HG03060 (cell line): Measurements from ENCODE around the gene LIN37.

Experiments used
- ATAC-seq: cut with Tn5 transposase; IDR thresholded peaks from one replicate; pipeline ENCODE4 v1.9.1; 2021; ENCODE audit warnings: low read depth, moderate number of reproducible peaks; ENCODE audit not compliant: unreplicated experiment

The LIN37 gene

GRCh38 chr19:35734273-35734672, 14.1 kb upstream of the LIN37 start:
- ATAC-seq = no peak

- no peak for ATAC-seq
Observed at GRCh38 chr19:35734889-35735288, 13.5 kb upstream of the LIN37 start.

- no peak for ATAC-seq
Observed at GRCh38 chr19:35736913-35737886, 11.2 kb upstream of the LIN37 start.

- no peak for ATAC-seq
Observed at GRCh38 chr19:35738021-35738886, 10.1 kb upstream of the LIN37 start.

GRCh38 chr19:35738887-35739229, 9.5 kb upstream of the LIN37 start:
- no peak for ATAC-seq

- no peak for ATAC-seq
Observed at GRCh38 chr19:35739275-35740107, 8.9 kb upstream of the LIN37 start.

GRCh38 chr19:35740108-35740422, 8.3 kb upstream of the LIN37 start:
- no peak for ATAC-seq

DNA sequence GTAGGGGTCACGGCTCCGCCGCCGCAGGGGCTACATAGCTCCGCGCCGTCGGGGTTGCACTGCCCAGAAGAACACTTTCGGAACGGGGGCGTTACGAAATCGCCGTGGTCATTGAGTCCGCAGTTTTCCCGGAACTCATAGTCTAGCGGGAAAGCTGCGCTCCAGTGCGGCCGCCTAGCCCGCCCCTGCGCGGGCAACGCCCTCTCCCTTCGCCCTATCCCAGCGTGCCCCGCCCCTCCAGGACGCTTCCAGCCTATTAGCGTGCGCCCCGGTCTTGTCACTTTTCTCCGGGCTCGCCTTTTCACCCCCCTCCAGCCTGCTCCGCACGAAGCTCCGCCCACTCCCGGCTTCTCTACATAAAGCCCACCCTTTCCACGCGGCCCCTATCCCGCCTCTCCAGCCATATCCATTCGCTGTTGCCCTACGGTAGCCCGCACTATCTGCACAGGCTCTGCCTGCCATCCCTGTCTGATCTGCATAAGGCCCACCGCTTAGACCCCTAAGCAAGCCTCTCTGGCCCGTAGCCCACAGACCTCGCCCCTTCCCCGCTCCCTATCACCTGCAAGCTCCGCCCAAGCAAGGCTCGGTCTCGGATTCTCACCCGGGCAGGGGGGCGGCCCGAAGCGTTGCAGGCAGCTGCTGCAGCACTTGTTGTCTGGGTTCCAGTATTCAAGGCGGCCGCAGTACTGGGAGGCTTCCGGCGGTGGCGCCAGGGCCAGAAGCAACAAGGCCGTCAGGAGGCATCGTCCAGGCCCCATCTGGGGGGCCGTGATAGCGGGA, 7.8 kb upstream of the LIN37 start:
- no peak for ATAC-seq

DNA sequence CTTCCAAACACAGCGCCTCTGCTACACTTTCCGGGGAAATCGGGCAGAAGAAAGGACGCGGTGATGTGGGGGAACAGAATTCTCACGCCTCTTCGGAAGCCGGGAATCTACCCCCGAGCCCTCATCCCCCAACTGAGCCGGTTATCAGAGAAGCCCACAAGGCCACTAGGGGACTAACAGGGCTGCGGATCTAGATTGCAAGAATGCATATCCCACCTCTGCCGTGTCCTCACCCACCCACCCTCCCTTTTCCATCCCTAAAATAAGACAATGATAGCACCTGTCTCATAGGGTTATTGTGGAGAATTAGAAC, 7.2 kb upstream of the LIN37 start:
- ATAC-seq = no peak

- no peak for ATAC-seq
Observed at GRCh38 chr19:35742121-35742724, 6.2 kb upstream of the LIN37 start, which contains the start of gene IGFLR1. IGFLR1 (minus strand) TSS chr19:35742452; CDS start chr19:35741180, 1,272 bp downstream.

GRCh38 chr19:35743640-35744429, 4.5 kb upstream of the LIN37 start:
- no peak for ATAC-seq

- no peak for ATAC-seq
Observed at GRCh38 chr19:35744430-35745327, 3.7 kb upstream of the LIN37 start.

GRCh38 chr19:35745328-35746086, 2.9 kb upstream of the LIN37 start, which contains the start of the genes PSENEN and U2AF1L4:
PSENEN (plus strand) TSS chr19:35745651; CDS start chr19:35745931, 280 bp downstream.
U2AF1L4 (minus strand) TSS chr19:35745418; CDS start chr19:35745391, 27 bp downstream.
- peak; percentile 25 for ATAC-seq

DNA sequence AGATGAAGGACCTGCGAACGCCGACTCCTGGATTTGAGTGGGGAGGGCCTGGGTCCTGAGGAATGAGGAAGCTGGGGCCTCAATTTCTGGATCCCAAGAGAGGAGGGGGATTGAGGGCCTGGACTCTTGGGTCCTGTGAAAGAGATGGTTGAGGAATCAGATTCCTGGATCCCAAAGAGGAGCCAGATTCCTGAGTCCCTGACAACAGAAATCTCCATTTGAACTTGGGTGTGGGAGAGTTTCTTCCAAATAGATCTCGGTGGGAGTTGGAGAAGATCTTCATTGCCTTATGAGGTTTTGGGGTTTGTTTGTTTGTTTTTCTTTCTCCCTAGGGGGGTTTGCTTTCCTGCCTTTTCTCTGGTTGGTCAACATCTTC, 2.3 kb upstream of the LIN37 start:
- no peak for ATAC-seq

- no peak for ATAC-seq
Observed at GRCh38 chr19:35746531-35746930, 1.8 kb upstream of the LIN37 start.

- no peak for ATAC-seq
Observed at GRCh38 chr19:35750167-35750566, 1.8 kb downstream of the LIN37 start.
